Lower leg skin (tissue), 4 donors: ENCODE measurements around the gene PALM3. TPM values are rescaled to one million over a fixed set of nuclear protein-coding genes. Genes with fewer than 3 reads are reported as not detected.
A peak's percentile ranks its signal among the peaks of the same experiment; 100 is the strongest.

Experiments
- DNase-seq, 2 donors: peaks; one replicate each; pipeline ENCODE4 v3.0.0-alpha.2; 2019; ENCODE audit warnings: low spot score in 2 of 2
- H3K4me3 ChIP-seq: fragments of 200-600 bp; sonication (generic); 2 replicates; pipeline ENCODE4 v1.5.1; 2017; ENCODE audit warnings: mild to moderate bottlenecking, low read depth; ENCODE audit not compliant: poor library complexity, severe bottlenecking
- CTCF ChIP-seq, 3 donors: fragments of 450-650 bp; IDR thresholded peaks; one replicate each; pipeline ENCODE4 v1.5.1; 2016; ENCODE audit warnings: antibody characterized with exemption in 3 of 3, mild to moderate bottlenecking in 3 of 3, moderate library complexity in 2 of 3
- POLR2A ChIP-seq, 2 donors: fragments of 450-650 bp; IDR thresholded peaks; one replicate each; pipeline ENCODE4 v1.6.1; 2016 to 2017; ENCODE audit warnings: antibody characterized with exemption in 2 of 2, mild to moderate bottlenecking in 1 of 2, moderate library complexity in 1 of 2
- WGBS, 2 donors: methylation state at CpG; one replicate each; pipeline ENCODE4 v1.1.5; 2018; 5-methylcytosine and 5-hydroxymethylcytosine counted together
- intact Hi-C: fragments of 100-400 bp; cut with DNase I; formaldehyde crosslinking; loops from one replicate; pipeline ENCODE4 v1.15.0; 2023; ENCODE audit warnings: low total_unique reads
- total RNA-seq, 4 donors: library from RNA; depleted of rRNA; stranded (reverse); fragments of >200 nt; gene quantifications; one replicate each; pipeline ENCODE4 v1.1.0, GENCODE V29; 2016

Gene PALM3, protein sequence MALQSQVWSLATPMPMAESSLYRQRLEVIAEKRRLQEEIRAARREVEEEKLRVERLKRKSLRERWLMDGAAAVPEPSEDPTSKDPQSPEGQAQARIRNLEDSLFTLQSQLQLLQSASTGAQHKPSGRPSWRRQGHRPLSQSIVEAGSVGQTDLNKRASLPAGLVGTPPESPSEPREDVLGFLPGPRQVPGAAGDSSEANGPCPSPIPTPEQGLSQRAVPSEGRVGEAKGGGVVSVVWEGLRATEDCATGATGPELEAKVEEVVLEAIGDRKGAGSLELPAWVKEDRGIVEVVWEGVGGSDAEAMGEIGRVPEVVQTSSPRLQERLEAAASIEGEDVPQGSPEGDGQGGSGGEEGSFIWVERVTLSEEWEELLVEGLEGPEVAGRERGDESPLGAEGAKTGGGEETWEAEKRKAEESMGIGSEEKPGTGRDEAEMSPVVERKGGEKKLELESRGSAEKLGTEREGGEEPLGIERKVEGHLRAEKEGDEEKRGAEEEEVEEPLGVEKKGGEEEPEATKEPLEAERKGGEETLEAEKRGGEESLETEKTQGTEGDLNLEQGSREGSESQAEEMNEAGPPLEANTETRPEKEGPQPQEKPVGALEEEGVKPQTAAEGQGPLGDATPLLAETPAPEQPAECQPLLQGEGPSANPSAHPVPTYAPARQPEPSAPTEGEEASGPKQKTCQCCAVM
- total RNA-seq, result under 1 TPM in 1 of 4 donors, not detected in 3; 0.10 TPM

DNA sequence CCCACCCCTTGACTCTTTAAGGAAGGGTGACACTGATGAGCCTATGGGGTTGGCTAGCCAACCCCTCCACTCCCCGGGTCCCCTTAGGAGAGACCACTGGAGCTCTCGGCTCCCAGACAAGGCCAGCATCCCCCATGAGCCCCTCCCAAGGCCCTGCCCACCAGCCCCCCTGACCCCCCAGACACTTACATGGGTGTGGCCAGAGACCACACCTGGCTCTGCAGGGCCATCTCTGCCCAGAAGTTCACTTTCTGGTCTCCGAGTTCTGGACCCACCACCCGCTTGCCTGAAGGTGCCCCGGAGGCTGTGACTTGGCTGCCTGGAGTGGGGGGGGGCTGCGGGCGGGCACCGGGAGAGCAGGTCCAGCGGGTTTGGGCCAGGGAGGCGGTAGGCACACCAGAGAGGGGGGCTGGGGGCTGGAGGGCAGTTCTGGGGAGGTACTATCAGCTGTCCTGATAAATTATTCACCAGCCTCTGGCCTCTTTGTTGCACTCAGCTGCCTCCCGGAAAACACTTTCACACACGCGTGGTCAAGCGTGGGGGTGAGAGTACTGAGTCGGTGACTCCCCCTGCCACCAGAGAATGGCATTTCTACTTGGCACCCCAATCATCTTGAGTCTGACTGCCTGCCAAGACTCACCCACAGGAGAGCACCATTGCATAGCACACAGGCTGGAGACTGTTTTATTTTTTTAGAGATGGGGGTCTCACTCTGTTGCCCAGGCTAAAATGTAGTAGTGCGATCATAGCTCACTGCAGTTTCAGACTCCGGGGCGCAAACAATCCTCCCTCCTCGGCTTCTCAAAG lies at the start of gene PALM3:
Gene PALM3, minus strand, starts transcription at position 326 of the 807 bp plus-strand sequence. Its CDS starts 96 bp downstream, at position 230.
- 39 to 55% methylated on average over 19 of the region's 19 CpGs for WGBS, 2 donors
- H3K4me3 ChIP-seq, result no peak within 1 kb of the TSS
- DNase-seq, result peak in 1 of 2 donors; percentile 80
- intact Hi-C loops, result no loop called here
- TF ChIP-seq CTCF (IDR thresholded peaks at IDR 0.05) (no peak), POLR2A (IDR thresholded peaks at IDR 0.05) (no peak)

DNA sequence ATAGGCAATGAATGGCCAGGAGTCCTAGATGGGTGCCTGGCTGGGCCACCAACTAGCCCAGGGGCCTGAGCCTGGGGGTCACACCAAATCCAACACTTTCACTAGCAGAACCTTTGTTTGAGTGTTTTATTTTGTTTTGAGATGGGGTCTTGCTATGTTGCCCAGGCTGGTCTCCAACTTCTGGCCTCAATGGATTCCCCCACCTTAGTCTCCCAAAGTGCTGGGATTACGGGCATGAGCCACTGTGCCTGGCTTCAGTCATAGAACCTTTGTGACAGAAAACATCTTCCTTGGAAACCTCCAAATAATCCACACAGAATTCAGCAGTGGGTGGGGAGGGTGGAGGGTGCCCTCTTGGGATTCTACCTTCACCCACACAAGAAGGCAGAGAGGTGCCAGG lies 49.6 kb upstream of the PALM3 start:
- intact Hi-C loops, result no loop called here
- no peak for DNase-seq
- no peak overlapping the region for H3K4me3 ChIP-seq
- WGBS, 2 donors, result 90 to 100% methylated on average over 1 of the region's 1 CpG
- TF ChIP-seq POLR2A (IDR thresholded peaks at IDR 0.05), result no peak
- TF ChIP-seq CTCF (IDR thresholded peaks at IDR 0.05), result no peak

- WGBS, 2 donors, result 51 to 80% methylated on average over 2 of the region's 2 CpGs
- intact Hi-C loops, result no loop called here
- no peak overlapping the region for H3K4me3 ChIP-seq
- TF ChIP-seq POLR2A (IDR thresholded peaks at IDR 0.05) (no peak), CTCF (IDR thresholded peaks at IDR 0.05) (no peak)
- no peak for DNase-seq
These were observed 48.8 kb upstream of the PALM3 start for GRCh38 chr19:14110650-14111049.

DNA sequence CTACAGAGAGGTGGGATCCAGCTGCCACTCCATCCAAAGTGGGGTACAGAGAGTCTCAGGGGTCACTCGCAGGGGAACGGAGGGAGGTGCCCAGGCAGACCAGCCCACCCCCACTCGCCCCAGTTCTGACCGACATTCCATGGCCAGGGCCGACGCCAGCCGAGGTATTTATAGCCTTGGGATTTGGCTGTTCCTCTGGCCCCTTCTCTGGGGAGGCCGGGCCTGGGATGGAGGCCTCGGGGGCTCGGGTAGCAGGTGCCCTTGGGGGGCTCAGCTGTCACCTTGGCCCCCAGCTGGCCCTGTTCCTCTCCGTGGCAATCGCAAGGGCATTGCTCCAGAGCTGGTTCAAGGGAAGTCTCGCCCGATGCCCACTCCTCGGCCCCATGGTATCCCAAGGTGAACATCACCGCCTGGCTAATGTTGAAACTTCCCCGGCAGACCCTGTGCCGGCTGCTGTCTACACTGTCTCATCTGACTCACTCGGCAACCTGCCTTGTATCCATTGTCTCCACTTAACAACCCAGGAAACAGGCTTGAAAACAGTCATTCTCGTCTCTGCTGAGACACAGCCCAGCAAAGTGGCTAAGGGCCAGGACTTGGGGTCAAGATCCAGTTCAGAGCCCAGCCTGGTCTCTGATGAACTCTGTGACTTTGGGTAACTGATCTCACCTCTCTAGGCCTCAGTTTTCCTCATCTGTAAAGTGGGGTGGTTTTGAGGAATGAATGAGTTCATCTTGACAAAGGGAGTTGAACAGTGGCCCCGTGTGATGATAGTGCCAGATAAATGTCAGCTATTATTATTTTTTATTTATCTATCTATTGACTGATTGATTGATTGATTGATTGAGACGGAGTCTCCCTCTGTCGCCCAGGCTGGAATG lies 45.9 kb upstream of the PALM3 start:
- intact Hi-C loops, result no loop called here
- TF ChIP-seq CTCF (IDR thresholded peaks at IDR 0.05) (no peak), POLR2A (IDR thresholded peaks at IDR 0.05) (no peak)
- WGBS, 2 donors, result 79 to 85% methylated on average over 23 of the region's 23 CpGs
- H3K4me3 ChIP-seq, result no peak overlapping the region
- no peak for DNase-seq

GRCh38 chr19:14106840-14107239 lies 45.0 kb upstream of the PALM3 start:
- no peak for DNase-seq
- no peak overlapping the region for H3K4me3 ChIP-seq
- no peak for TF ChIP-seq CTCF (IDR thresholded peaks at IDR 0.05)
- TF ChIP-seq POLR2A (IDR thresholded peaks at IDR 0.05), result no peak
- intact Hi-C loops, result no loop called here
- 86 to 92% methylated on average over 12 to 15 of the region's 16 CpGs for WGBS, 2 donors
